ENCODE measurements around the gene LRRC75A.
A peak's percentile ranks its signal among the peaks of the same experiment; 100 is the strongest.

Gene LRRC75A

GRCh38 chr17:16435925-16436886 is 55.8 kb downstream of the LRRC75A start:
- no peak for DNase-seq

DNA sequence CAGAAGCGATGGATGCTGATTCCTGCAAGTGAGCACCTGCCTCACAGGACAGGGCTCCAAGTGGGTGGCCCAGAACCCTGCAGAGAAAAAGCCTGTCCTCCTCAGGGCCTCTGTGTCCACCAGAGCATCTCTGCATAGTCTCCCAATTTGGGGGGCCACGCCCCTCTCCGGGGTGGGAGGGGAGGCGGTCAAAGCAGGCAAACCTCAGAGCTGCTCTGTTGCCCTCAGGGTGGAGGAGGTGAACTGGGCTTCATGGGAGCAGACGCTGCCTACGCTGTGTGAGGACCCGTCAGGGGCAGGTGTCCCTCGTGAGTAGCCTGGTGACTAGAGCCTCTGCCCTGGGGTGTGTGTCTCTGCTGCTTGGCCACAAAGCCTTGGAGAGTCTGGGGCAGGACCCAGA is 57.3 kb downstream of the LRRC75A start:
- DNase-seq, result no peak

DNA sequence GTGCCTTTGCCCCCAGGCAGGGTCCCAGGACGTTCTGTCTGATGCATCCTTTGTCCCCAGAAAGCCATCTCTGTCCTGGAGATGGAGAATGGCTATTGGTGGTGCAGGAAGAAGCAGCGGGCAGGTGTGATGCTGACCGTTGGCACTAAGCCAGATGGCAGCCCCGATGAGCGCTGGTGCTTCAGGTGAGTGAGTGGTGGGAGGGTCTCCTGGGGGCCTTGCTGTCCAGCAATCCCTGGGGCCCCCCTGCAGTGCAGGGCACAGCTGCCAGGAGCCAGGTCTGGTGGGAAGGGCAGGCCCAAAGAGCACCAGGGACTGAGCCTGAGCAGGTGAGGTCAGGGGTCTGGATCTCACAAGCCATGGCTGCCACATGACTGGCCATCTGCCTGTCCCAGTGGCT is 58.5 kb downstream of the LRRC75A start:
- DNase-seq, result no peak

- DNase-seq, result no peak
Observed at GRCh38 chr17:16432017-16432416, 60.0 kb downstream of the LRRC75A start.

GRCh38 chr17:16430650-16431049 is 61.3 kb downstream of the LRRC75A start:
- no peak for DNase-seq

GRCh38 chr17:16429083-16429482 is 62.9 kb downstream of the LRRC75A start:
- no peak for DNase-seq

DNA sequence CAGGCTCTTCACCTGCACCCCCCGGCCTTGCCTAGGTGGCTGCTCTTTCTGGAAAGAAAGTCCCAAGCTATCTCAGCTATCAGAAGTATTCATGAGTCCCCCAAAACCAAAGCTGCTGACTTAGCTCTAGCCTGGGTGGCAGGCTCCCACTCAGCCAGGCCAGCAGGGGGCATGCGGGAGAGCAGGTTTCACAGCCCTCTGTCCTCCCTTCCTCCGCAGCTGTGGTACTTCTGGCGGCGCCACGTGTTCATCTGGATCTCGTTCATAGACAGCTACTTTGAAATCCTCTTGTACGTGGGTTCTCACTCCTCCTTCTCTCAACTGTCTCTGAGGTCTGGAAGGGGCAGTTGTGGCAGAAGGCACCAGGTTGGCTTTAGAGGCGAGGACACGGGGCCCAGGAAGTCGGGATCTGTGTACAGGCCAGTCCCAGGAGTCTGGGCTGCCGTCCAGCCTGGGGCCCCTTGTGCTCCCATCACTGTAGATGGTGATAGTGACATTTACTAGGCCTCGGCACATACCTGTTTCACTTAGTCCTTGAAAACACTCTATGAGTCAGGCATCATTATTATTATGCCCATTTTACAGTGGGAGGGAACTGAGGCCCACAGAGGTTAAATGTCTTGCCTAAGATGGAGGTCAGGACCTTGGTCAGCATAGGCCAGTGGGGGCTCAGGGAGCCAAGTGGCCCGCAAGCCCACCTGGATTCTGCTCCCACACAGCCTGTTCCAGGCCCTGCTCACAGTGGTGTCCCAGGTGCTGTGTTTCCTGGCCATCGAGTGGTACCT is 63.7 kb downstream of the LRRC75A start:
- DNase-seq, result peak in 29 of 51 donors; percentile 8 to 65 (median 30)

GRCh38 chr17:16427020-16427419 is 65.0 kb downstream of the LRRC75A start:
- DNase-seq, result no peak

- no peak for DNase-seq
Observed at GRCh38 chr17:16425698-16426659, 66.0 kb downstream of the LRRC75A start.

DNA sequence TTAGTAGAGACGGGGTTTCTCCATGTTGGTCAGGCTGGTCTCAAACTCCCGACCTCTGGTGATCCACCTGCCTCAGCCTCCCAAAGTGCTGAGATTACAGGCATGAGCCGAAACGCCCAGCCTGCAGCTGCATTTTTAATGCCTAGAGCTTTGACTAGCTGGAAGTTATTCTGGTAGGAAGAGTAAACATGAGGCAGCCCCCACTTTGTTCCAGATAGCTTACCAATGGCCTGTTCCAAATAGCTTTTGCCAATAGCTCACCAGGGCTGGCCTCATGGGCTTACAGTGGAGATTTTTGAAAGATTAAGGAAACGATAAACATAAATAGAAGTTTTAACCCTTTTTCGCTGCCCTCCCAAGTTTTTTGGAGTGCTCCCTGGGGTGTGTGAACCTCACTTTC is 66.8 kb downstream of the LRRC75A start:
- no peak for DNase-seq

DNA sequence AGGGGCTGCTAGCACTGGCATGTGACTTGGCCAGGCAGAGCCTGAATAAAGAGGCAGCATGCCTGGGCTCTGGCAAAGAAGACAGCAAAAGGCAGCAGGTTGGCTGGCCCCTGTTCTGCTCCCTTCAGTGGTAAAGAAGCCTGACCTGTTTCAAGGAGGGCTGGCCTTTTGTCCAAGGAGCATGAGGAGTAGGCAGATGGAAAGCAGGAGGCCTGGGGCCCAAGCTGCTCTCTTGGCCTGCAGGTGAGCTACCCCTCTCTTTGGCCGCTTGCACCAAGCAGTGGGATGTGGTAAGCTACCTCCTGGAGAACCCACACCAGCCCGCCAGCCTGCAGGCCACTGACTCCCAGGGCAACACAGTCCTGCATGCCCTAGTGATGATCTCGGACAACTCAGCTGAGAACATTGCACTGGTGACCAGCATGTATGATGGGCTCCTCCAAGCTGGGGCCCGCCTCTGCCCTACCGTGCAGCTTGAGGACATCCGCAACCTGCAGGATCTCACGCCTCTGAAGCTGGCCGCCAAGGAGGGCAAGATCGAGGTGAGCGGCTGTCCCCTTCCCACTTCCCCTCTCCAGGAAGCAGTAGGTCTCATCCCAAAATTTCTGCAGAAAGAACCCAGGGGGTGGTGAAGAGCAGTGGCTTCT is 68.6 kb downstream of the LRRC75A start:
- no peak for DNase-seq

GRCh38 chr17:16422416-16422815 is 69.6 kb downstream of the LRRC75A start:
- no peak for DNase-seq

GRCh38 chr17:16419929-16420271 is 72.1 kb downstream of the LRRC75A start:
- DNase-seq, result no peak

DNA sequence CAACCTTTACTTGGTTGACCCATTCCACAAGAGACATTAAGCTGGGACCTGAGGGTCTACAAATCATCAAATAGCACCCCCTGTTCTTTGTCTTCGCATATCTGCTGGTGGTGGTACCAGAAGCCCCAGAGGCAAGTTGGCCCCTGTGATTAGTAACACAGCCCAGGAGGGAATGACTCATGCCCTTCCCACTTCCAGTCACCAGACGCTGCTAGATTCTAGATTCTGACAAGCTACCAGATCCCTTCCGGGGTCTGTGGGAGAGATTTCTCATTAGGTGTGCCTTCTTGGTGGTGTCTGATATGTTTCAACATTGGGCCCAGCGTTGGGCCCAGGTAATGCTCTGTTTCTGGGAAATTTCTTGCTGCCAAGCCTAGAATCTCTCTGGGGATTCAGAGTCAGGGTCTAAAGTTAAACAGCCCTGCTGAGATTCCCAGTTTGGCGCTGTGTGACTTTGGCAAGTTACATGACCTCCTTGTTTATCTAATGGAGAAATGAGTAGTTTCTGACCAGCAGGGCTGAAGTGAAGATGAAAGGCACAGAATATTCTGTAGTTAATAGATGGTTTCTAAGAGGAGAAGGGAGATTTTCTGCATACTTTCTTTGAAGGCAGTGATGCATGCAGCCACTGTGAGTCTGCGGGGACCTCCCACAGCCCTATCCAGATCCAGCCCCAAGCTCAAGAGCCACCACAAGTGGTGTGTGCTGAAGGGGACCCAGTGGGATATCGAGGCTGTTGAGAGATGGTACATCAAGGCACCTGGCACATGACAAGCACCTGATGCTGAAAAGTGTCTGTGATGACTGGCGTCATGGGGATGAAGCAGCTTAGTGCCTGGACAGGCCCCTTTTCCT is 72.7 kb downstream of the LRRC75A start:
- peak in 2 of 51 donors; percentile 8 to 36 for DNase-seq

- no peak for DNase-seq
Observed at GRCh38 chr17:16418685-16419068, 73.3 kb downstream of the LRRC75A start.

GRCh38 chr17:16417896-16418684 is 73.9 kb downstream of the LRRC75A start:
- DNase-seq, result no peak

DNA sequence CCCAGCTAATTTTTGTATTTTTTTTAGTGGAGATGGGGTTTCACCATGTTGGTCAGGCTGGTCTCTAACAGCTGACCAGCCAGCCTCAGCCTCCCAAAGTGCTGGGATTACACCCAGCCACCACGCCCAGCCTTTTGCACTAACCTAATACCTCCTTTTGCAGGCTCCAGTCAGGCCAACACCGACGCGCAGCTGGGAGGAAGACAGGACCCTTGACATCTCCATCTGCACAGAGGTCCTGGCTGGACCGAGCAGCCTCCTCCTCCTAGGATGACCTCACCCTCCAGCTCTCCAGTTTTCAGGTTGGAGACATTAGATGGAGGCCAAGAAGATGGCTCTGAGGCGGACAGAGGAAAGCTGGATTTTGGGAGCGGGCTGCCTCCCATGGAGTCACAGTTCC is 74.6 kb downstream of the LRRC75A start:
- no peak for DNase-seq

DNA sequence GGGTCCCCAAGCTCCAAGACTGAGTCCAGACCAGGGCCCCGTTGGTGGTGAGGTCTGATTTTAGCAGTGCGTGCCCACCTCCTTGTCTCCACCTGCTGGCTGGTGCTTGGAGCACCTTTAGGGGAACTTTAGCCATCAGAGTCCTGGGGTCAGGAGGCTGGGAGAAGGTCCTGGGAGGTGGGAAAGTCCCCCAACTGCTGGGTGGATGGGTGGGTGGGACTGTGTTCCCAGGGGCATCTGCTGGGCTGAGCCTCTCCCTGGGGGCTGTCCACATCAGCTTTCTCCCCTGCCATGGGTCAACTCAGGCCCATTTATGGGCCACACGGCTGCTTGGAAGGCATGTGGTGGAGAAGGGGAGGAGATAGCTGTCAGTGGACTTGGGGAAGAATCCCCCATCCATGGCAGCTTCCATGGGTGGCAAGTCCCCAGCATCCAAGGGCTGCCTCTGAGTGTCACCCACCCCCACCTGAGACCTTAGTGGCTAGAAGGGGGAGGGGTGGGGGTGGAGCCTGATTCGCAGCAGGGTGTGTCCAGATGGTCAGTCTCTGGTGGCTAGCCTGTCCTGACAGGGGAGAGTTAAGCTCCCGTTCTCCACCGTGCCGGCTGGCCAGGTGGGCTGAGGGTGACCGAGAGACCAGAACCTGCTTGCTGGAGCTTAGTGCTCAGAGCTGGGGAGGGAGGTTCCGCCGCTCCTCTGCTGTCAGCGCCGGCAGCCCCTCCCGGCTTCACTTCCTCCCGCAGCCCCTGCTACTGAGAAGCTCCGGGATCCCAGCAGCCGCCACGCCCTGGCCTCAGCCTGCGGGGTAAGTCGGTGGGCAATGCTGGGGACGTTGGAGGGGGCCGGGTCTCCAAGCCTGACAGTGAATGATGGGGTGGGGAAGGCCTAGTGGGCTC is 76.7 kb downstream of the LRRC75A start, which contains the start of gene TRPV2:
TRPV2 (plus strand) TSS at position 541 of the 894 bp plus-strand sequence. CDS start 2,098 bp downstream, outside the sequence.
- peak in 2 of 51 donors; percentile 10 to 33 for DNase-seq
